H9 (cell line): ENCODE data around the gene NRXN3. TPM values are rescaled to one million over a fixed set of nuclear protein-coding genes. Genes with fewer than 3 reads are reported as not detected.

Source experiments
- DNase-seq: peaks from one replicate; pipeline ENCODE4 v3.0.0-alpha.2; 2017
- H2AFZ ChIP-seq: one replicate; pipeline ENCODE4 v1.6.1; 2013; ENCODE audit warnings: mild to moderate bottlenecking, low read length, control low read depth, moderate library complexity
- H2AK5ac ChIP-seq: 2 replicates; pipeline ENCODE4 v1.6.1; 2013; ENCODE audit warnings: low read length, control low read depth, mixed read lengths; ENCODE audit not compliant: insufficient read length
- H2BK120ac ChIP-seq: one replicate; pipeline ENCODE4 v1.6.1; 2013; ENCODE audit warnings: low read depth, mild to moderate bottlenecking, low read length, control low read depth, inconsistent platforms; ENCODE audit not compliant: poor library complexity, severe bottlenecking
- H2BK12ac ChIP-seq: 2 replicates; pipeline ENCODE4 v1.6.1; 2013; ENCODE audit warnings: low read length, control low read depth, mixed read lengths, low read depth; ENCODE audit not compliant: insufficient read length
- H2BK15ac ChIP-seq: 2 replicates; pipeline ENCODE4 v1.6.1; 2013; ENCODE audit warnings: low read depth, low read length, control low read depth
- H2BK20ac ChIP-seq: one replicate; pipeline ENCODE4 v1.6.1; 2013; ENCODE audit warnings: low read depth, mild to moderate bottlenecking, low read length, control low read depth, inconsistent platforms; ENCODE audit not compliant: poor library complexity, severe bottlenecking
- H2BK5ac ChIP-seq: 2 replicates; pipeline ENCODE4 v1.6.1; 2013; ENCODE audit warnings: low read length, control low read depth, mixed read lengths; ENCODE audit not compliant: insufficient read length
- H3K14ac ChIP-seq: 2 replicates; pipeline ENCODE4 v1.6.1; 2013; ENCODE audit warnings: low read length, control low read depth; ENCODE audit not compliant: insufficient read depth
- H3K18ac ChIP-seq: 2 replicates; pipeline ENCODE4 v1.6.1; 2013; ENCODE audit warnings: low read depth, mild to moderate bottlenecking, mixed read lengths, low read length, control low read depth; ENCODE audit not compliant: insufficient read length
- H3K23ac ChIP-seq: 2 replicates; pipeline ENCODE4 v1.6.1; 2013; ENCODE audit warnings: low read length, control low read depth, mixed read lengths, low read depth; ENCODE audit not compliant: insufficient read length
- H3K23me2 ChIP-seq: 2 replicates; pipeline ENCODE4 v1.6.1; 2013; ENCODE audit warnings: low read depth, mild to moderate bottlenecking, mixed read lengths, low read length, control low read depth; ENCODE audit not compliant: insufficient read length, poor library complexity, severe bottlenecking
- H3K27ac ChIP-seq: 2 replicates; pipeline ENCODE4 v1.5.1; 2013; ENCODE audit warnings: low read length, control low read depth, mixed read lengths, low read depth; ENCODE audit not compliant: insufficient read length
- H3K27me3 ChIP-seq: 2 replicates; pipeline ENCODE4 v1.6.1; 2013; ENCODE audit warnings: low read length, control low read depth, inconsistent platforms; ENCODE audit not compliant: insufficient read depth
- H3K4ac ChIP-seq: 2 replicates; pipeline ENCODE4 v1.6.1; 2013; ENCODE audit warnings: low read depth, mild to moderate bottlenecking, control low read depth, inconsistent platforms, low read length, moderate library complexity
- H3K4me1 ChIP-seq: 2 replicates; pipeline ENCODE4 v1.6.1; 2013; ENCODE audit warnings: low read length, control low read depth, inconsistent platforms; ENCODE audit not compliant: insufficient read depth
- H3K4me2 ChIP-seq: 2 replicates; pipeline ENCODE4 v1.6.1; 2013; ENCODE audit warnings: low read length, control low read depth, mixed read lengths; ENCODE audit not compliant: insufficient read length, insufficient read depth
- H3K56ac ChIP-seq: 2 replicates; pipeline ENCODE4 v1.6.1; 2013; ENCODE audit warnings: low read depth, mild to moderate bottlenecking, mixed read lengths, low read length, control low read depth; ENCODE audit not compliant: insufficient read length
- H3K79me1 ChIP-seq: 2 replicates; pipeline ENCODE4 v1.6.1; 2013; ENCODE audit warnings: low read depth, mild to moderate bottlenecking, moderate library complexity, low read length, control low read depth, inconsistent platforms; ENCODE audit not compliant: insufficient read depth, poor library complexity, severe bottlenecking
- H3K79me2 ChIP-seq: 2 replicates; pipeline ENCODE4 v1.6.1; 2013; ENCODE audit warnings: low read length, control low read depth, inconsistent platforms; ENCODE audit not compliant: insufficient read depth
- H3K9ac ChIP-seq: 2 replicates; pipeline ENCODE4 v1.6.1; 2013; ENCODE audit warnings: low read length, control low read depth, mixed read lengths; ENCODE audit not compliant: insufficient read length; ENCODE audit errors: extremely low read depth
- H3K9me3 ChIP-seq: one replicate; pipeline ENCODE4 v1.6.1; 2013; ENCODE audit warnings: low read depth, low read length, inconsistent platforms; ENCODE audit not compliant: control insufficient read depth
- H3T11ph ChIP-seq: one replicate; pipeline ENCODE4 v1.6.1; 2013; ENCODE audit warnings: mild to moderate bottlenecking, low read length, control low read depth, inconsistent platforms
- H4K20me1 ChIP-seq: one replicate; pipeline ENCODE4 v1.6.1; 2013; ENCODE audit not compliant: control insufficient read depth, insufficient read length, insufficient read depth
- H4K5ac ChIP-seq: 2 replicates; pipeline ENCODE4 v1.6.1; 2013; ENCODE audit warnings: low read depth, mild to moderate bottlenecking, mixed read lengths, low read length, control low read depth; ENCODE audit not compliant: insufficient read length
- H4K8ac ChIP-seq: replicated peaks from 2 replicates; pipeline ENCODE4 v1.6.1; 2013; ENCODE audit warnings: low read length, control low read depth, mixed read lengths, low read depth; ENCODE audit not compliant: insufficient read length
- H4K91ac ChIP-seq: 2 replicates; pipeline ENCODE4 v1.6.1; 2013; ENCODE audit warnings: low read depth, mild to moderate bottlenecking, moderate library complexity, mixed read lengths, low read length, control low read depth; ENCODE audit not compliant: insufficient read length
- H3K27ac Mint-ChIP-seq, 3 experiments: 2 replicates in 2 of 3; 3 replicates in 1 of 3; pipeline ENCODE4 v1.8.0; 2020 to 2021; ENCODE audit warnings: mixed read lengths in 3 of 3, mild to moderate bottlenecking in 1 of 3, moderate library complexity in 1 of 3
- H3K27me3 Mint-ChIP-seq: 2 replicates; pipeline ENCODE4 v1.8.0; 2021; ENCODE audit warnings: low read depth, mild to moderate bottlenecking, moderate library complexity, mixed read lengths
- H3K36me3 Mint-ChIP-seq, 3 experiments: 2 replicates in 2 of 3; 3 replicates in 1 of 3; pipeline ENCODE4 v1.8.0; 2020 to 2021; ENCODE audit warnings: low read depth in 3 of 3, mixed read lengths in 3 of 3; ENCODE audit not compliant: insufficient read depth in 1 of 3
- H3K4me1 Mint-ChIP-seq, 2 experiments: 2 replicates each; pipeline ENCODE4 v1.8.0; 2020; ENCODE audit warnings: mixed read lengths in 2 of 2
- H3K4me3 Mint-ChIP-seq, 2 experiments: 2 replicates in 1 of 2; 3 replicates in 1 of 2; pipeline ENCODE4 v1.8.0; 2020 to 2021; ENCODE audit warnings: mild to moderate bottlenecking in 2 of 2, mixed read lengths in 2 of 2, moderate library complexity in 1 of 2
- H3K9me3 Mint-ChIP-seq, 2 experiments: 2 replicates in 1 of 2; 3 replicates in 1 of 2; pipeline ENCODE4 v1.8.0; 2020; ENCODE audit warnings: mild to moderate bottlenecking in 2 of 2, mixed read lengths in 2 of 2, moderate library complexity in 1 of 2
- CTCF ChIP-seq: fragments of 200-600 bp; sonication (generic); conservative IDR thresholded peaks from 3 replicates; pipeline ENCODE4 v1.8.0; 2021; ENCODE audit warnings: antibody characterized with exemption, mild to moderate bottlenecking
- WGBS: extraction: QIAGEN DNeasy Blood & Tissue Kit; methylation state at CpG from one replicate; pipeline ENCODE4 v1.1.7; 2013; ENCODE audit warnings: missing lambda C conversion rate, low lambda C conversion rate, mixed read lengths; ENCODE audit not compliant: insufficient read length; ENCODE audit errors: extremely low coverage; 5-methylcytosine and 5-hydroxymethylcytosine counted together
- total RNA-seq: library from RNA; stranded (reverse); gene quantifications from 2 replicates; pipeline ENCODE4 v1.2.1, GENCODE V29; 2021

The NRXN3 gene
- total RNA-seq, 1 experiment from 2014 or later = 1.8 TPM

- H3K23me2 ChIP-seq = no peaks in the 10 kb centered on the region
- Mint-ChIP-seq H3K9me3 (no peaks in the 10 kb centered on the region), H3K4me1 (peaks cover 11 to 17% of the 10 kb centered on the region in 2 experiments), H3K4me3 (no peak overlapping the region), H3K27ac (no peak overlapping the region), H3K36me3 (no peaks in the 10 kb centered on the region), H3K27me3 (peaks cover 4% of the 10 kb centered on the region; the same call in 1 of the 2 replicates)
- no peak overlapping the region for H4K91ac ChIP-seq
- no peak overlapping the region for H2BK20ac ChIP-seq
- H3K79me1 ChIP-seq = no peaks in the 10 kb centered on the region
- no peak overlapping the region for H2BK5ac ChIP-seq
- TF ChIP-seq CTCF = no peak
- no peaks in the 10 kb centered on the region for H3K4me1 ChIP-seq
- no CpG with 5 or more reads among the region's 6 CpGs for WGBS
- no peak for DNase-seq
- H3K4me2 ChIP-seq = no peak overlapping the region
- no peak overlapping the region for H3K56ac ChIP-seq
- H4K20me1 ChIP-seq = no peaks in the 10 kb centered on the region
- H3K14ac ChIP-seq = no peak overlapping the region
- no peak overlapping the region for H4K5ac ChIP-seq
- no peak overlapping the region for H4K8ac ChIP-seq
- no peak overlapping the region for H2BK120ac ChIP-seq
- H3K23ac ChIP-seq = no peak overlapping the region
- H3K18ac ChIP-seq = no peak overlapping the region
- no peak overlapping the region for H3K9ac ChIP-seq
- H3K79me2 ChIP-seq = no peaks in the 10 kb centered on the region
- no peaks in the 10 kb centered on the region for H3K9me3 ChIP-seq
- H2AK5ac ChIP-seq = no peak overlapping the region
- no peaks in the 10 kb centered on the region for H3K27me3 ChIP-seq
- H3K4ac ChIP-seq = no peak overlapping the region
- H3K27ac ChIP-seq = no peak overlapping the region
- H2AFZ ChIP-seq = no peak overlapping the region
- H3T11ph ChIP-seq = no peak overlapping the region
- H2BK15ac ChIP-seq = no peak overlapping the region
- no peak overlapping the region for H2BK12ac ChIP-seq
Measured at GRCh38 chr14:78737601-78738000, 567.4 kb downstream of the NRXN3 start.
